ENCODE results near the gene GOLGB1. TPM values are rescaled to one million over a fixed set of nuclear protein-coding genes. Genes with fewer than 3 reads are reported as not detected.

GOLGB1 gene
- total and polyA plus RNA-seq, 2 donors (not counting 3 experiments of a cell fraction or from before 2014, with no cell fraction given) = 7.4 to 42.7 TPM

GRCh38 chr3:121692010-121692699 is 57.4 kb downstream of the GOLGB1 start:
- TF ChIP-seq MYC (IDR thresholded peaks at IDR 0.05; ENCODE audit: low read depth, low read length) (no peak), JUN (IDR thresholded peaks at IDR 0.05; ENCODE audit: borderline replicate concordance, insufficient read depth, insufficient read length, low read depth) (no peak), MAX (IDR thresholded peaks at IDR 0.05; ENCODE audit: insufficient read depth, insufficient read length) (no peak), FOS (IDR thresholded peaks at IDR 0.05; ENCODE audit: borderline replicate concordance, insufficient read depth, low read length) (no peak), CTCF (IDR thresholded peaks at IDR 0.05; ENCODE audit: extremely low read depth in 1 of 2, insufficient read depth in 1 of 2, low read depth in 1 of 2, low read length in 2 of 2) (no peak), EZH2 (IDR thresholded peaks at IDR 0.05; ENCODE audit: borderline replicate concordance, low read depth, low read length, severe bottlenecking) (no peak), GATA2 (IDR thresholded peaks at IDR 0.05; ENCODE audit: insufficient read depth, insufficient read length, low read depth, low read length) (no peak), POLR2A (IDR thresholded peaks at IDR 0.05; ENCODE audit: low read depth, low read length) (no peak), POLR2AphosphoS5 (IDR thresholded peaks at IDR 0.05; ENCODE audit: insufficient read depth, low read depth, low read length) (no peak)
- FAIRE-seq = no peak
- dilution Hi-C loops (cut with MboI; ENCODE audit: extremely low pct_ligation_motif_present, low sequenced_read_pairs) = no loop called here

More at GRCh38 chr3:121692010-121692699, 57.4 kb downstream of the GOLGB1 start:
- no TSS peak for BruUV-seq (replicated peaks)
- ChIA-PET CTCF (interaction anchor here (1.4 to 2.1 kb wide), 2 partner anchors 8 to 11 kb away, joined by 3 to 9 read pairs; no protein-coding TSS in a partner anchor), POLR2A (no interaction called here)
- no peaks in the 10 kb centered on the region for H3K79me2 ChIP-seq (ENCODE audit: control insufficient read depth, insufficient read depth, low read length)
- H3K9me3 ChIP-seq (replicated peaks; ENCODE audit: control insufficient read depth, insufficient read depth, low read length) = no peaks in the 10 kb centered on the region
- H3K27me3 ChIP-seq (ENCODE audit: control insufficient read depth in 2 of 2, insufficient read depth in 2 of 2, low read length in 2 of 2) = no peaks in the 10 kb centered on the region
- H2AFZ ChIP-seq (ENCODE audit: low read depth, low read length) = no peak overlapping the region
- no peak overlapping the region for H3K27ac ChIP-seq (ENCODE audit: insufficient read depth, low read depth, low read length)
- no peak for DNase-seq (ENCODE audit: low read depth, low spot score)
- peaks cover 12 to 24% of the 10 kb centered on the region in 2 experiments for H3K36me3 ChIP-seq (ENCODE audit: control insufficient read depth in 2 of 2, extremely low read depth in 1 of 2, insufficient read depth in 2 of 2, low read length in 2 of 2)
- no peaks in the 10 kb centered on the region for H4K20me1 ChIP-seq (replicated peaks; ENCODE audit: control insufficient read depth, extremely low read depth, insufficient read depth, low read length)
- no peaks in the 10 kb centered on the region for H3K4me1 ChIP-seq (ENCODE audit: control insufficient read depth, extremely low read depth, insufficient read depth, low read length)
- H3K9ac ChIP-seq (replicated peaks; ENCODE audit: extremely low read depth, insufficient read depth, low read length) = no peak overlapping the region
- no peak overlapping the region for H3K4me2 ChIP-seq (ENCODE audit: insufficient read depth, low read length)
- H3K9me1 ChIP-seq (replicated peaks; ENCODE audit: control insufficient read depth, extremely low read depth, insufficient read depth, low read length) = no peaks in the 10 kb centered on the region
- intact Hi-C loops (cut with micrococcal nuclease) = no loop called here
- H3K4me3 ChIP-seq (replicated peaks in 1 of 3; ENCODE audit: insufficient read depth in 1 of 3, low read depth in 1 of 3, low read length in 3 of 3) = no peak overlapping the region
